IMR-90 (cell line): Measurements from ENCODE around the gene CHTF8. TPM values are rescaled to one million over a fixed set of nuclear protein-coding genes. Genes with fewer than 3 reads are reported as not detected.

Source experiments
- ATAC-seq: fragments of 200-7000 bp; cut with Tn5 transposase; 2 replicates; pipeline ENCODE4 v1.9.1; 2020; ENCODE audit warnings: low read depth, mild to moderate bottlenecking, moderate library complexity
- BruUV-seq: library from RNA; stranded (reverse); fragments of 400-500 nt; replicated peaks from 2 replicates; lab custom pipeline; 2021; lab: Mats Ljungman, UMichigan
- CTCF ChIA-PET: fragments of 300-600 bp; formaldehyde crosslinking; extraction: SDS; loops from one replicate; lab custom pipeline; 2021; ENCODE audit warnings: antibody characterized with exemption; lab: Yijun Ruan, JAX
- POLR2A ChIA-PET: fragments of 300-600 bp; sonication (Branson Sonifier 250); formaldehyde crosslinking; loops from one replicate; lab custom pipeline; 2022; ENCODE audit warnings: antibody characterized with exemption; ENCODE audit not compliant: unreplicated experiment; lab: Charles Lee
- DNase-seq: peaks from one replicate; pipeline ENCODE4 v3.0.0; 2013
- H2AFZ ChIP-seq: replicated peaks from 2 replicates; pipeline ENCODE3; 2013; ENCODE audit warnings: low read length, mild to moderate bottlenecking; ENCODE audit not compliant: poor library complexity
- H2AK5ac ChIP-seq: 2 replicates; pipeline ENCODE4 v1.6.1; 2013; ENCODE audit warnings: low read depth, low read length, inconsistent platforms
- H2AK9ac ChIP-seq: replicated peaks from 2 replicates; pipeline ENCODE3; 2013; ENCODE audit warnings: mild to moderate bottlenecking, low read depth, low read length, moderate library complexity; ENCODE audit not compliant: poor library complexity
- H2BK120ac ChIP-seq: 2 replicates; pipeline ENCODE4 v1.6.1; 2013; ENCODE audit warnings: low read depth, low read length, inconsistent platforms
- H2BK15ac ChIP-seq: 3 replicates; pipeline ENCODE4 v1.6.1; 2013; ENCODE audit warnings: low read depth, low read length, inconsistent platforms
- H2BK20ac ChIP-seq: 2 replicates; pipeline ENCODE4 v1.6.1; 2013; ENCODE audit warnings: low read depth, mild to moderate bottlenecking, inconsistent platforms, low read length, moderate library complexity
- H2BK5ac ChIP-seq: 2 replicates; pipeline ENCODE4 v1.6.1; 2013; ENCODE audit warnings: mild to moderate bottlenecking, low read depth, low read length, inconsistent platforms; ENCODE audit not compliant: poor library complexity, severe bottlenecking
- H3K14ac ChIP-seq: replicated peaks from 2 replicates; pipeline ENCODE4 v1.6.1; 2013; ENCODE audit warnings: low read depth, low read length, inconsistent platforms
- H3K18ac ChIP-seq: 2 replicates; pipeline ENCODE4 v1.6.1; 2013; ENCODE audit warnings: low read depth, low read length, control low read depth
- H3K23ac ChIP-seq: 2 replicates; pipeline ENCODE4 v1.6.1; 2013; ENCODE audit warnings: low read depth, low read length, inconsistent platforms
- H3K27ac ChIP-seq: 2 replicates; pipeline ENCODE4 v1.5.1; 2013; ENCODE audit warnings: mild to moderate bottlenecking, control low read depth, low read length; ENCODE audit not compliant: insufficient read depth
- H3K27me3 ChIP-seq: 2 replicates; pipeline ENCODE4 v1.6.1; 2013; ENCODE audit warnings: low read length; ENCODE audit not compliant: control insufficient read depth, insufficient read depth
- H3K36me3 ChIP-seq: 2 replicates; pipeline ENCODE4 v1.6.1; 2013; ENCODE audit warnings: low read length, mixed read lengths; ENCODE audit not compliant: control insufficient read depth, insufficient read depth
- H3K4ac ChIP-seq: 2 replicates; pipeline ENCODE4 v1.6.1; 2013; ENCODE audit warnings: low read depth, low read length, inconsistent platforms
- H3K4me1 ChIP-seq: 2 replicates; pipeline ENCODE4 v1.6.1; 2013; ENCODE audit warnings: low read length, mixed read lengths; ENCODE audit not compliant: control insufficient read depth, insufficient read depth
- H3K4me2 ChIP-seq: 2 replicates; pipeline ENCODE4 v1.6.1; 2013; ENCODE audit warnings: low read depth, mild to moderate bottlenecking, control low read depth, low read length, moderate library complexity
- H3K4me3 ChIP-seq: 2 replicates; pipeline ENCODE4 v1.5.1; 2013; ENCODE audit warnings: low read depth, mild to moderate bottlenecking, control low read depth, low read length, moderate library complexity; ENCODE audit not compliant: insufficient read depth
- H3K56ac ChIP-seq: 2 replicates; pipeline ENCODE4 v1.6.1; 2013; ENCODE audit warnings: low read length, inconsistent platforms; ENCODE audit not compliant: insufficient read depth; ENCODE audit errors: extremely low read depth
- H3K79me1 ChIP-seq, 2 experiments: 2 replicates each; pipeline ENCODE4 v1.6.1; 2013; ENCODE audit warnings: low read length in 2 of 2, inconsistent platforms in 1 of 2, low read depth in 1 of 2
- H3K9ac ChIP-seq: 2 replicates; pipeline ENCODE4 v1.6.1; 2013; ENCODE audit warnings: low read depth, low read length, control low read depth
- H3K9me1 ChIP-seq: 2 replicates; pipeline ENCODE4 v1.6.1; 2013; ENCODE audit warnings: low read length, inconsistent platforms; ENCODE audit not compliant: insufficient read depth
- H3K9me3 ChIP-seq: 2 replicates; pipeline ENCODE4 v1.6.1; 2013; ENCODE audit warnings: low read length; ENCODE audit not compliant: control insufficient read depth, insufficient read depth
- H4K20me1 ChIP-seq: 2 replicates; pipeline ENCODE4 v1.6.1; 2013; ENCODE audit warnings: low read length, inconsistent platforms; ENCODE audit not compliant: insufficient read depth
- H4K5ac ChIP-seq: 2 replicates; pipeline ENCODE4 v1.6.1; 2013; ENCODE audit warnings: mild to moderate bottlenecking, low read depth, low read length, control low read depth
- H4K8ac ChIP-seq, 2 experiments: 2 replicates each; pipeline ENCODE4 v1.6.1; 2013; ENCODE audit warnings: low read depth in 2 of 2, low read length in 2 of 2, control low read depth in 1 of 2, inconsistent platforms in 1 of 2
- H4K91ac ChIP-seq: 2 replicates; pipeline ENCODE4 v1.6.1; 2013; ENCODE audit warnings: low read depth, low read length, inconsistent platforms; ENCODE audit not compliant: insufficient read depth
- BHLHE40 ChIP-seq: fragments of 150-350 bp; IDR thresholded peaks from 2 replicates; pipeline ENCODE4 v1.6.1; 2016; ENCODE audit warnings: mild to moderate bottlenecking, low read depth, low read length
- CEBPB ChIP-seq: IDR thresholded peaks from 2 replicates; pipeline ENCODE4 v1.6.1; 2012; ENCODE audit warnings: low read depth, low read length, improper control_type of control experiment
- CHD1 ChIP-seq: IDR thresholded peaks from 2 replicates; pipeline ENCODE4 v1.6.1; 2012; ENCODE audit warnings: low read depth, low read length, improper control_type of control experiment
- FOS ChIP-seq: fragments of 150-350 bp; IDR thresholded peaks from 2 replicates; pipeline ENCODE4 v1.6.1; 2016; ENCODE audit warnings: low read depth, low read length
- MAFK ChIP-seq: IDR thresholded peaks from 2 replicates; pipeline ENCODE4 v1.6.1; 2012; ENCODE audit warnings: low read depth, low read length, improper control_type of control experiment
- MAZ ChIP-seq: IDR thresholded peaks from 2 replicates; pipeline ENCODE4 v1.6.1; 2012; ENCODE audit warnings: low read depth, mild to moderate bottlenecking, low read length, improper control_type of control experiment, moderate library complexity, borderline replicate concordance
- MXI1 ChIP-seq: IDR thresholded peaks from 2 replicates; pipeline ENCODE4 v1.6.1; 2012; ENCODE audit warnings: low read depth, mild to moderate bottlenecking, low read length, moderate library complexity, borderline replicate concordance
- NFE2L2 ChIP-seq: fragments of 150-350 bp; IDR thresholded peaks from 2 replicates; pipeline ENCODE4 v1.6.1; 2016; ENCODE audit warnings: low read depth, mild to moderate bottlenecking, low read length
- POLR2A ChIP-seq: IDR thresholded peaks from 2 replicates; pipeline ENCODE4 v1.6.1; 2012; ENCODE audit warnings: mild to moderate bottlenecking, low read depth, low read length
- RAD21 ChIP-seq: IDR thresholded peaks from 2 replicates; pipeline ENCODE4 v1.6.1; 2012; ENCODE audit warnings: low read length, improper control_type of control experiment
- RCOR1 ChIP-seq: IDR thresholded peaks from 2 replicates; pipeline ENCODE4 v1.6.1; 2012; ENCODE audit warnings: mild to moderate bottlenecking, low read length, improper control_type of control experiment; ENCODE audit not compliant: insufficient replicate concordance
- RFX5 ChIP-seq: IDR thresholded peaks from 2 replicates; pipeline ENCODE4 v1.8.0; 2012; ENCODE audit warnings: low read depth, mild to moderate bottlenecking, low read length, moderate library complexity
- SMC3 ChIP-seq: fragments of 150-350 bp; IDR thresholded peaks from 2 replicates; pipeline ENCODE4 v1.6.1; 2016; ENCODE audit warnings: low read depth, mild to moderate bottlenecking, antibody characterized with exemption, low read length, moderate library complexity
- WGBS, 2 experiments: methylation state at CpG; one replicate each; pipeline versions ENCODE4 v1.1.5 to v1.1.7; 2013; ENCODE audit warnings: missing lambda C conversion rate in 2 of 2; ENCODE audit not compliant: insufficient read length in 1 of 2; ENCODE audit errors: extremely low coverage in 2 of 2; 5-methylcytosine and 5-hydroxymethylcytosine counted together
- dilution Hi-C: fragments of 300-500 bp; cut with HindIII; formaldehyde crosslinking; loops from one replicate; pipeline ENCODE4 v1.14.3; 2018; ENCODE audit warnings: low sequenced_read_pairs; ENCODE audit not compliant: unreplicated experiment
- in situ Hi-C: fragments of 300-500 bp; cut with MboI; formaldehyde crosslinking; loops from 3 replicates; pipeline ENCODE4 v1.14.3; 2019; ENCODE audit warnings: low sequenced_read_pairs, inconsistent platforms, mixed read lengths
- intact Hi-C: fragments of 100-400 bp; cut with micrococcal nuclease; formaldehyde crosslinking; loops from 2 replicates; pipeline ENCODE4 v1.10.0; 2022
- polyA plus RNA-seq, 3 experiments: library from polyadenylated mRNA; depleted of rRNA; stranded (reverse); fragments of >200 nt; gene quantifications; 2 replicates each; pipeline ENCODE4 v1.2.3, GENCODE V29; 2012; ENCODE audit warnings: low replicate concordance in 1 of 3
- total RNA-seq: library from RNA; depleted of rRNA; stranded (reverse); fragments of >200 nt; gene quantifications from 2 replicates; pipeline ENCODE4 v1.2.3, GENCODE V29; 2012
- TF ChIP-seq, protein P1 (sequence below): conservative IDR thresholded peaks from 2 replicates; pipeline ENCODE4 v1.5.1; 2012; ENCODE audit warnings: mild to moderate bottlenecking, low read depth, low read length, improper control_type of control experiment
- TF ChIP-seq, protein P2 (sequence below): fragments of 150-350 bp; IDR thresholded peaks from 2 replicates; pipeline ENCODE4 v1.6.1; 2016; ENCODE audit warnings: low read depth, mild to moderate bottlenecking, low read length, moderate library complexity, borderline replicate concordance
- TF ChIP-seq, protein P3 (sequence below): fragments of 150-350 bp; IDR thresholded peaks from 2 replicates; pipeline ENCODE4 v1.6.1; 2017; ENCODE audit warnings: mild to moderate bottlenecking, antibody characterized with exemption, low read length, low read depth

The CHTF8 gene
- total and polyA plus RNA-seq, 2 of the 4 experiments (the other 2 are of a cell fraction) = 47.1 to 122 TPM

DNA sequence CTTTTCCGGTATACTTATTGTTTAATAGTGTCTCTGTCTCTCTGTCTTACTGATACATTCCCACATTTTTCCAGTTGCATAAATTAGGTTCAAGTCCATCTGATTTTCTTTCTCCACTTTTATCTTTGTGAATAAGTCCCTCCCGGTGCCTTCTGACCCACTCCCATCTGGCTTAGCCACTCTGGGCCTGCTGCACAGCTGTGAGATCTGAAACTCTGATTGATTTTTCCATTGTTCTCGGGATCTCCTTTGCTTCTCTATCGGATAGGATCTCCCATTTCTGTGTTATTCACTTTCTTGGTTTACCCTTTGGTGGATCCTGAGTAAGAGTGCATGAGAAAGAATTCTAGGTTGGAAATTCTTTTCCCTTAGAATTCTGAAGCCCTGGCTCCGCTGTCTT lies 8.6 kb upstream of the CHTF8 start:
- ATAC-seq (no peak), DNase-seq (no peak)
- Histone ChIP-seq H3K27me3 (no peaks in the 10 kb centered on the region), H2BK120ac (no peak overlapping the region), H3K4me3 (no peak overlapping the region), H2BK15ac (no peak overlapping the region), H4K5ac (no peak overlapping the region), H2AK5ac (no peak overlapping the region), H2BK5ac (no peak overlapping the region), H4K91ac (no peak overlapping the region), H3K23ac (no peak overlapping the region), H4K20me1 (no peaks in the 10 kb centered on the region), H3K4me1 (peaks cover 2% of the 10 kb centered on the region; the same call in 1 of the 2 replicates), H3K27ac (no peak overlapping the region), H2AFZ (no peak overlapping the region), H4K8ac (no peak overlapping the region), H3K9ac (no peak overlapping the region), H3K18ac (no peak overlapping the region), H2AK9ac (no peak overlapping the region), H3K36me3 (peaks cover 47% of the 10 kb centered on the region), H3K79me1 (peaks cover 18 to 28% of the 10 kb centered on the region in 2 experiments), H3K9me3 (no peaks in the 10 kb centered on the region), H3K4ac (no peak overlapping the region), H2BK20ac (no peak overlapping the region), H3K14ac (no peak overlapping the region), H3K9me1 (no peaks in the 10 kb centered on the region), H3K4me2 (no peak overlapping the region), H3K56ac (no peak overlapping the region)
- 100% methylated on average over 2 of the region's 5 CpGs; no CpG with 5 or more reads in 1 of the 2 experiments for WGBS, 2 experiments
- ChIA-PET CTCF (interaction anchor here (1.0 to 1.8 kb wide), 2 partner anchors 9 to 17 kb away, joined by 4 to 6 read pairs; no protein-coding TSS in a partner anchor), POLR2A (no interaction called here)
- intact Hi-C loops (no loop called here), in situ Hi-C loops (no loop called here), dilution Hi-C loops (no loop called here)
- no peak for TF ChIP-seq FOS
- TF ChIP-seq MXI1 = no peak
- no peak for TF ChIP-seq CHD1
- TF ChIP-seq, protein P1, sequence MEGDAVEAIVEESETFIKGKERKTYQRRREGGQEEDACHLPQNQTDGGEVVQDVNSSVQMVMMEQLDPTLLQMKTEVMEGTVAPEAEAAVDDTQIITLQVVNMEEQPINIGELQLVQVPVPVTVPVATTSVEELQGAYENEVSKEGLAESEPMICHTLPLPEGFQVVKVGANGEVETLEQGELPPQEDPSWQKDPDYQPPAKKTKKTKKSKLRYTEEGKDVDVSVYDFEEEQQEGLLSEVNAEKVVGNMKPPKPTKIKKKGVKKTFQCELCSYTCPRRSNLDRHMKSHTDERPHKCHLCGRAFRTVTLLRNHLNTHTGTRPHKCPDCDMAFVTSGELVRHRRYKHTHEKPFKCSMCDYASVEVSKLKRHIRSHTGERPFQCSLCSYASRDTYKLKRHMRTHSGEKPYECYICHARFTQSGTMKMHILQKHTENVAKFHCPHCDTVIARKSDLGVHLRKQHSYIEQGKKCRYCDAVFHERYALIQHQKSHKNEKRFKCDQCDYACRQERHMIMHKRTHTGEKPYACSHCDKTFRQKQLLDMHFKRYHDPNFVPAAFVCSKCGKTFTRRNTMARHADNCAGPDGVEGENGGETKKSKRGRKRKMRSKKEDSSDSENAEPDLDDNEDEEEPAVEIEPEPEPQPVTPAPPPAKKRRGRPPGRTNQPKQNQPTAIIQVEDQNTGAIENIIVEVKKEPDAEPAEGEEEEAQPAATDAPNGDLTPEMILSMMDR = no peak
- no peak for TF ChIP-seq CEBPB
- no peak for TF ChIP-seq RAD21
- no peak for TF ChIP-seq SMC3
- TF ChIP-seq POLR2A = no peak
- TF ChIP-seq NFE2L2 = no peak
- TF ChIP-seq RCOR1 = no peak
- no peak for TF ChIP-seq BHLHE40
- TF ChIP-seq RFX5 = no peak
- TF ChIP-seq, protein P2, sequence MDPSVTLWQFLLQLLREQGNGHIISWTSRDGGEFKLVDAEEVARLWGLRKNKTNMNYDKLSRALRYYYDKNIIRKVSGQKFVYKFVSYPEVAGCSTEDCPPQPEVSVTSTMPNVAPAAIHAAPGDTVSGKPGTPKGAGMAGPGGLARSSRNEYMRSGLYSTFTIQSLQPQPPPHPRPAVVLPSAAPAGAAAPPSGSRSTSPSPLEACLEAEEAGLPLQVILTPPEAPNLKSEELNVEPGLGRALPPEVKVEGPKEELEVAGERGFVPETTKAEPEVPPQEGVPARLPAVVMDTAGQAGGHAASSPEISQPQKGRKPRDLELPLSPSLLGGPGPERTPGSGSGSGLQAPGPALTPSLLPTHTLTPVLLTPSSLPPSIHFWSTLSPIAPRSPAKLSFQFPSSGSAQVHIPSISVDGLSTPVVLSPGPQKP = no peak
- TF ChIP-seq, protein P3, sequence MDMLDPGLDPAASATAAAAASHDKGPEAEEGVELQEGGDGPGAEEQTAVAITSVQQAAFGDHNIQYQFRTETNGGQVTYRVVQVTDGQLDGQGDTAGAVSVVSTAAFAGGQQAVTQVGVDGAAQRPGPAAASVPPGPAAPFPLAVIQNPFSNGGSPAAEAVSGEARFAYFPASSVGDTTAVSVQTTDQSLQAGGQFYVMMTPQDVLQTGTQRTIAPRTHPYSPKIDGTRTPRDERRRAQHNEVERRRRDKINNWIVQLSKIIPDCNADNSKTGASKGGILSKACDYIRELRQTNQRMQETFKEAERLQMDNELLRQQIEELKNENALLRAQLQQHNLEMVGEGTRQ = no peak
- no peak for TF ChIP-seq MAZ
- TF ChIP-seq MAFK = no peak
- BruUV-seq = no TSS peak
